BE2C (cell line): ENCODE data around the gene CD28.

ENCODE experiments used
- DNase-seq: peaks from one replicate; pipeline ENCODE4 v3.0.0-alpha.2; 2020
- H3K27me3 ChIP-seq: fragments of 250-450 bp; sonication (Bioruptor Pico); 2 replicates; pipeline ENCODE4 v1.5.1; 2020; ENCODE audit warnings: mild to moderate bottlenecking
- H3K36me3 ChIP-seq: fragments of 250-450 bp; sonication (Bioruptor Pico); 2 replicates; pipeline ENCODE4 v1.5.1; 2020; ENCODE audit warnings: mild to moderate bottlenecking
- H3K4me1 ChIP-seq: fragments of 250-450 bp; sonication (Bioruptor Pico); 2 replicates; pipeline ENCODE4 v1.5.1; 2020
- H3K4me3 ChIP-seq: 2 replicates; pipeline ENCODE4 v1.5.1; 2011; ENCODE audit warnings: low read depth, low read length
- H3K9me3 ChIP-seq: fragments of 250-450 bp; sonication (Bioruptor Pico); 2 replicates; pipeline ENCODE4 v1.5.1; 2020
- TF ChIP-seq, protein P1 (sequence below): IDR thresholded peaks from 2 replicates; pipeline ENCODE4 v1.5.1; 2012; ENCODE audit warnings: mild to moderate bottlenecking, low read depth, low read length

Gene CD28

DNA sequence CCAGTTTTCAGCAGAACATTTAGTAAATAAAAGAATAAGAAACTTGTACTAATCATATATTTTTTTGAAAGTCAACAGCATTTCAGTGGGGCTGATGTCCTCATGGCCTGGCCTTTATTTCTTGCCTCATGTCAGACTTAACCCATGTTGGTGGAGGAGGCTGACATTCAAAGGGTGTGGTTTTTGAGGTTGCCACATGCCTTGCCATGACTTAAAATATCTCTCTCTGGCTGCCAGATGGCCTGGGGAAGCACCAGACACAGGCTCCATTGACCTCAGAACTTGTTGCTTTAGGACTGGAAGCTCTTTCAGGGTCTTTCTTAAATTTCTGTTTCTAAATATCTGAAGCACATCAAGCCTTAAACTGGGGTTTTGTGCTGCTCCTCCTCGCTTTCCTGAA lies 32.5 kb upstream of the CD28 start:
- no peak for DNase-seq
- TF ChIP-seq, protein P1, sequence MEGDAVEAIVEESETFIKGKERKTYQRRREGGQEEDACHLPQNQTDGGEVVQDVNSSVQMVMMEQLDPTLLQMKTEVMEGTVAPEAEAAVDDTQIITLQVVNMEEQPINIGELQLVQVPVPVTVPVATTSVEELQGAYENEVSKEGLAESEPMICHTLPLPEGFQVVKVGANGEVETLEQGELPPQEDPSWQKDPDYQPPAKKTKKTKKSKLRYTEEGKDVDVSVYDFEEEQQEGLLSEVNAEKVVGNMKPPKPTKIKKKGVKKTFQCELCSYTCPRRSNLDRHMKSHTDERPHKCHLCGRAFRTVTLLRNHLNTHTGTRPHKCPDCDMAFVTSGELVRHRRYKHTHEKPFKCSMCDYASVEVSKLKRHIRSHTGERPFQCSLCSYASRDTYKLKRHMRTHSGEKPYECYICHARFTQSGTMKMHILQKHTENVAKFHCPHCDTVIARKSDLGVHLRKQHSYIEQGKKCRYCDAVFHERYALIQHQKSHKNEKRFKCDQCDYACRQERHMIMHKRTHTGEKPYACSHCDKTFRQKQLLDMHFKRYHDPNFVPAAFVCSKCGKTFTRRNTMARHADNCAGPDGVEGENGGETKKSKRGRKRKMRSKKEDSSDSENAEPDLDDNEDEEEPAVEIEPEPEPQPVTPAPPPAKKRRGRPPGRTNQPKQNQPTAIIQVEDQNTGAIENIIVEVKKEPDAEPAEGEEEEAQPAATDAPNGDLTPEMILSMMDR = no peak
- no peaks in the 10 kb centered on the region for H3K27me3 ChIP-seq
- no peak overlapping the region for H3K4me3 ChIP-seq
- H3K9me3 ChIP-seq = no peaks in the 10 kb centered on the region
- H3K36me3 ChIP-seq = no peaks in the 10 kb centered on the region
- no peaks in the 10 kb centered on the region for H3K4me1 ChIP-seq

DNA sequence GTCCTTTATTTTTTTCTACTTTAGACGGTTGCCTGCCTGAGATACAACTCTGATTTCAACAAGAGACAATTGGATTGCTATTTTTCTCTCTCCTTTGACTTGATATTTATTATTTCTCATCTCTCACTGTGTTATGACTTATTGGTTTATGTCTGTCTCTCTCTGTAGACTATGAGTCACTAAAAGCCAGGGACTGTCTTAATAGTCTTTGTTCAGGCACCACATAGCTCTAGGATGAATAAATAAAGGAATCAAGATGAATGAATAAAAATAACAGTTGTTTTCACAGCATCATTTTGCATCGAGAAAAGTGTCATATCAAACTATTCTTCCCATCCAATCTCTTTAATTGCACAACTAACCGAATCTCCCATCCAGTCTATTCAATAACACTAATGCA lies 31.4 kb upstream of the CD28 start:
- Histone ChIP-seq H3K4me3 (no peak overlapping the region), H3K9me3 (no peaks in the 10 kb centered on the region), H3K27me3 (no peaks in the 10 kb centered on the region), H3K4me1 (no peaks in the 10 kb centered on the region), H3K36me3 (no peaks in the 10 kb centered on the region)
- DNase-seq = no peak
- TF ChIP-seq, protein P1 = no peak

DNA sequence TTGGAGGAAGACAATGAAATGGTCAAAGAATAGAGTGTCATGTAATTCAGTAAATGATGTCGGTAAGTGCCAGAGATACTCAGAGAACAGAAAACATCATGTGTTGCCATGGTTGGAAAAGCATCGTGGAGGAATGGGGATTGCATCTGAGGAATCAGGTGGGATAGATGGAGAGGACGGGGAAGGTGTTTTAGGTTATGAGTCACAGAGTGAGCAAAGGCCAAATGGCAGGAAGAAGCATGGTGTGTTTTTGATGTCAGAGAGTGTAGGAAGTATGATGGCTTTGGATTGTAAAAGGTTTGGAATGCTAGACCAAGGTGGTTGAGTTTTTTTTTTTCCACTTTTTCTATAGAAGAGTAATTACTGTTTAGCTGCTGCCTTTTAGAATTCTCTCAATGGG lies 27.5 kb upstream of the CD28 start:
- Histone ChIP-seq H3K4me1 (no peaks in the 10 kb centered on the region), H3K9me3 (no peaks in the 10 kb centered on the region), H3K27me3 (no peaks in the 10 kb centered on the region), H3K4me3 (no peak overlapping the region), H3K36me3 (no peaks in the 10 kb centered on the region)
- TF ChIP-seq, protein P1 = no peak
- no peak for DNase-seq

DNA sequence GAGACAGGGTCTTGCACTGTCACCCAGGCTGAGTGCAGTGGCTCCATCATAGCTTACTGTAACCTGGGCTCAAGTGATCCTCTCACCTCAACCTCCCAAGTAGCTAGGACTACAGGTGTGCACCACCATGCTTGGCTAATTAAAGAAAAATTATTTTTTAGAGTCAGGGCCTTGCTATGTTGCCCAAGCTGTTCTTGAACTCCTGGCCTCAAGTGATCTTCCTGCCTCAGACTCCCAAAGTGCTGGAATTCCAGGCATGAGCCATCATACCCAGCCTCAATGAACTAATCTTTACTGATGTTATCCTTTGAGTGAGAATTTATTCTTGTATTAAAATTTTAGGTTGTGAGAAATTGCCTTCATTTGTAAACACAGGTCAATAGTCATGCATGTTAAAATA lies 27.0 kb upstream of the CD28 start:
- H3K4me1 ChIP-seq = no peaks in the 10 kb centered on the region
- no peaks in the 10 kb centered on the region for H3K36me3 ChIP-seq
- no peaks in the 10 kb centered on the region for H3K27me3 ChIP-seq
- no peak for DNase-seq
- no peak overlapping the region for H3K4me3 ChIP-seq
- H3K9me3 ChIP-seq = no peaks in the 10 kb centered on the region
- TF ChIP-seq, protein P1 = no peak

DNA sequence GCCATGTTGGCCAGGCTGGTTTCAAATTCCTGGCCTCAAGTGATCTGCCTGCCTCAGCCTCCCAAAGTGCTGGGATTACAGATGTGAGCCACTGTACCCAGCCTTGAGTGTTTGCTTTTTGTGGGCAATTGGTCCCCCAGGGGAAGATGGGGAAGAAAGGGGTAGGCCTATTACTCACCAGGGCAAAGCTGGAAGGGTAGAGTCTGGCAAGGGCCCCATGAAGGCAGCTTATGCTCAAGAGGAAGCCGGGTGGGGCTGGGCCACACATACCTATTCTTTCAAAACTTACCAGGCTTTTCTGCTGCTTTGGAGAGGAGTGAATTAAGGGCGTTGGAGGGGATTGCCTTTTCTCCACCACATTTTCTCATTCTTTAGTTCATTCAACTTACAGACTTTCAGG lies 24.5 kb upstream of the CD28 start:
- H3K9me3 ChIP-seq = no peaks in the 10 kb centered on the region
- H3K36me3 ChIP-seq = no peaks in the 10 kb centered on the region
- TF ChIP-seq, protein P1 = no peak
- H3K4me1 ChIP-seq = no peaks in the 10 kb centered on the region
- DNase-seq = no peak
- H3K4me3 ChIP-seq = no peak overlapping the region
- no peaks in the 10 kb centered on the region for H3K27me3 ChIP-seq

DNA sequence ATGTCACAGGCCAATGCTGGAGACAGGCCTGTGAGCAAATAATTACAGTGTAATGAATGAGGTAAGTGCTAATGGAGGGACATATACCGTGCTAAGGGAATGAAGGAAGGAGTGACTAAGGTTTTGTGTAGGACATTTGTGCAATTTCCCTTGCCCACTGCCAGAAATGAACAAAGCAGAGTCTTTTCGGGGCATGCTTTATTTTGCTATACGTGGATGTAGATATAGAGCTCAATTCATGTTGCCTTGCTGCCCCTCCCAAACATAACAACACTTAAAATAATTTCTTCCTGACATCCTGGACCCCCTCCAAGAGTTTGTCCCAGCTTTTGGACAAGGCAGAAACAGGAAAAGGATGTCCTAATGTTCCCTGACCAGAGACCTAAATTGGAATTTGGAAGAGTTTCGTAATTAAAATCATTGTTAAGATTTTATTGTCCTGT lies 23.7 kb upstream of the CD28 start:
- DNase-seq = no peak

More for the DNA sequence above, 23.7 kb upstream of the CD28 start:
- TF ChIP-seq, protein P1 = no peak
- Histone ChIP-seq H3K9me3 (no peaks in the 10 kb centered on the region), H3K27me3 (no peaks in the 10 kb centered on the region), H3K4me1 (no peaks in the 10 kb centered on the region), H3K4me3 (no peak overlapping the region), H3K36me3 (no peaks in the 10 kb centered on the region)
